HG02610 (cell line): ENCODE measurements around the gene CLECL1.
A peak's percentile ranks its signal among the peaks of the same experiment; 100 is the strongest.

Experiments
- ATAC-seq: cut with Tn5 transposase; IDR thresholded peaks from one replicate; pipeline ENCODE4 v1.9.1; 2021; ENCODE audit warnings: mild to moderate bottlenecking, moderate library complexity; ENCODE audit not compliant: unreplicated experiment

The CLECL1 gene

DNA sequence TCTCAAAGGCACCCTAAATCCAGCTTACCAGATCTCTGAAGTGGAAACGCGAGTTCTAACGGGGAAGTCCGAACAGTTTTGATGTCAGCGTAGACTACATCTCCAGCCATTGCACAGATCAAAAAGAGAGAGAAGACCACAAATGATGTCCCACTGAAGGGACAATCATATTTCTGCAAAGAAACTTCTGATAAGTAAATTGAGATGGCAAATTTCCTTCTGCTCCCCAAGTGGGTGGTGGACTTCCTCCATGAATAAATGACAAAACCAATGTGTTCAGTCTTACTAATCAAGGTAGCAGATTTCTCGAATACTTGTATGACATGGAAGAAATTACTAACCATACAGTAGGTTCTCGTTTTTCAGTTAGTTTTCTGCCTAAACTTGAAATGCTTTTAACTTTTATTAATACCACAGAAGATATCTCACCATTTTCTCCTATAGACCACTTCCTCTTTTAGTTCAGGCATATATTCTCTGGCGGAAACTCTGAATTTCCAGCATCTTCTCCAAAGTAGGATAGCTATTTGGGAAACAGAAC lies at the start of gene CLECL1:
CLECL1 (minus strand) TSS at position 177 of the 541 bp plus-strand sequence.
- ATAC-seq, result peak; percentile 59

DNA sequence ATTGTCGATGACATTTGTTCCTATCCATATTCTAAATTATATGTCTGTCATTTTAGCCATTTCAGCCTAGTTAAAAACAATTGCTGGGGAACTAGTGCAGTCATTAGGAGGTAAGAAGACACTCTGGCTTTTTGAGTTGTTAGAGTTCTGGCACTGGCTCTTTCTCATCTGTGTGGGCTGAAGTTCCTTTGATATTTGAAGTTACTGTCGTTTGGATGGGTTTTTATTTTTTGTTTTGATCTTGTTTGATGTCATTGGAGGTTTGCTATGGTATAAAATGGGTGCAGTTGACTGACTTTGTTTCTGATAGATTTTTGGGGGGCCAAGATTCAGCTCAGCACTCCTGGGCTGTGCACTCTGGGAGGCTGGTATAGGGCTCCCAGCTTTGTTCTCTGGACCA lies 48.5 kb upstream of the CLECL1 start:
- ATAC-seq, result no peak

DNA sequence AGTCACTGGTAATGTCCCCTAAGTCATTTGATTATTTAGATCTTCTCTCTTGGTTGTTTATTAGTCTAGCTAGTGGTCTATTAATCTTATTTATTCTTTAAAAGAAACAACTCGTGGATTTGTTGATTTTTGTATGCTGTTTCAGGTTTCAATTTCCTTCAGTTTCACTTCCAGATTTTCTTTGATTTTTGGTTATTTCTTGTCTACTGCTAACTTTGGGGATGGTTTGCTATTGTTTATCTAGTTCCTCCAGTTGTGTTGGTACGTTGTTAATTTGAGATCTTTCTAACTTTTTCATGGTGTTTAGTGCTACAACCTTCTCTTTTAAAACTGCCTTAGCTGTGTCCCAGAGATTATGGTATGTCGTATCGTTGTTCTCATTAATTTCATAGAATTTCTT lies 46.3 kb upstream of the CLECL1 start:
- no peak for ATAC-seq

DNA sequence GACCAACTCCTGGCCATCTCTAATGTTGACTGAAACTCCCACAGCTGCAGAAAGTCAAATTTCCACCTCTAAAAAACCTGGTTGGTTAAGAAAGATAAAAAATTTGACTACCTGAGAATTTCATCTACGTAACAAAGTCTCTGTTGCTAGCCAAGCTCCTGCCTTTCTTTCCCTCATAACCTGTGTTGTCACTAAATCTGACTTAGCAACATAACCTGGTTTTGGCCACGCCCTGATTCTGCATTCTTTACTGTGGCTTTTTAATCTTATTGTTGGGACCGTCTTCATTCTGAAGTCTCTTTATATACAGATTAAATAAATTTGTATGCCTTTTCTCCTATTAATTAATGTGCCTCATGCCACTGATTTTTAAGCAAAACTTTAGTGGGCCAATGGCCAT lies 43.9 kb upstream of the CLECL1 start:
- no peak for ATAC-seq

DNA sequence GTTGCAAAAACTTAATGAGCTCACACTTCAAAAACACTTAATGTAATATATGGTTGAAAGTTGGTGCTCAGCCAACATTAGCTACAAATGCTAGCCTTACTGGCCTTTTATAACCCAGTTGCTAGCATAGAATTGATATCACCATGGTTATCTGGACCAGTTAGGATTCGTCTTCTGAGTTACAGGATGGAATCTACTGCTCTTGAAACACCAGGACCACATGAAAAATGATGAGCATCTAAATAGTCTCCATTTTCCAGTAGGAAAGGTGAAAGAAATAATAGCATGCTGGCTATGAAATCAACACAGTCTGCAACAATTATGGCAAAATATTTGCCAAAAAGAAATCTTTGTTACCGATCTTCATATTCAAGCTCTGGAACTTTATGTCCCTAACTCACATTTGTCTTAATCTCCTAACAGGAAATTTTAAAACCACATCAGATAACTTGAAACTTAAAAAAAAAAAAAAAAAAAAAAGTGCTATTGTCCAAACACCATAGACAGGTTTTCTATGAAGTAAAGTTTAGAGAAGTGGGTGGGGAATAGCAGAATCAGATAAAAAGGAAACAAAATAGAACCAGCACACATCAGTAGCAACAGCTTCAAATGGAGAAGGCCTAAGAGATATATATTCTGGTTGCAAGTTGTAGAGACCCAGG lies 40.5 kb upstream of the CLECL1 start:
- no peak for ATAC-seq

DNA sequence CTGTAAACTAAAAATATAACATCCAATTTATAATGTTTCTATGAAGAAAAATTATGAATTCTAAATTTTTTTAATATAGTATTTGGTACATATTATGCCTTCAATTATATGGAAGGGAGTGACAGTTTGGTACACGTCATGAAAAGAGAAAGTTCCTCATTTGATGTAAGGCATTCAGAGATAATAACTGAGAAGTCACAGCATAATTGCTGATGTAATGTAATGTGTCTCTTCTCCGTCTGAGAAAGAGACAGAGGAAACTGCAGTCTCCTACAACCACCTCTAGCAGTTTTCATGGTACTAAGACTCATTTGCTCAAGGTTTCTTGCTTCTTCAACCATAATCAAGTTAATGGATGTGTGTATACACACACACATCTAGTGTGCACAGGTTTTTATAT lies 30.1 kb upstream of the CLECL1 start:
- no peak for ATAC-seq

DNA sequence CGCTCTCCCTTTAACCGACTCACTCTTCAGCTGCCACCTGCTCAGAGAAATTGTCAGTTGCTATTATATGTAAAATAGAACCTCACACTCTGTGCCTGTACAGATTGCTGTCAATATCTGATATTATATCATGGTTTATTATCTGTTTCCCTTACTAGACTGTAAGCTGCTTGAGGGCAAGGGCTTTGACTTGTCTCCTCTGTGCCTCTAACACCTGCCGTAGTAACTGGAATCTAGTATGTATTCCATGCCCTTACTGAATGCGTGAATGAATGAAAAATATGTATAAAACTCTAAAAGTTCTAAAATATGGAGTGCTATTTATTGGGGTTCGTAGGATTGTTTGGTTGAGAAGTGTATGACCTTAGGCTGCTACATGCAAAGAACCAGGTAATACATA lies 29.5 kb upstream of the CLECL1 start:
- ATAC-seq, result no peak

DNA sequence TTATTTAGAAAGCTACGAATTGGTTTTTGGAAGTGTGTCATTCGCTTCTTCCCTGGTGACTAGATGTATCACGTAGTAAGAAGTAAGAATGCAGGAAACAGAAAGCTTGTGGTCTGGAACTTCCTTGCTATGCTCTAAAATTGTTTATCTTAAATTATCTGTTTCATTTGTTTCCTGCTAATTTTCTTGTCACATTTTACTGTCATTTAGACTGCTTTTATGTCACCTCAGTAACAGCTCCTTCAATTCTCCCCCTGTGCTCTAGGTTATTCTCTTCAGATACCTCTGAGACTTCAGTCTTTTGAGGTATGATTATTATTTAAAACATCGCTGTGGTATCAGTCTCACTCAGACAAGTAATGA lies 28.5 kb upstream of the CLECL1 start:
- no peak for ATAC-seq

DNA sequence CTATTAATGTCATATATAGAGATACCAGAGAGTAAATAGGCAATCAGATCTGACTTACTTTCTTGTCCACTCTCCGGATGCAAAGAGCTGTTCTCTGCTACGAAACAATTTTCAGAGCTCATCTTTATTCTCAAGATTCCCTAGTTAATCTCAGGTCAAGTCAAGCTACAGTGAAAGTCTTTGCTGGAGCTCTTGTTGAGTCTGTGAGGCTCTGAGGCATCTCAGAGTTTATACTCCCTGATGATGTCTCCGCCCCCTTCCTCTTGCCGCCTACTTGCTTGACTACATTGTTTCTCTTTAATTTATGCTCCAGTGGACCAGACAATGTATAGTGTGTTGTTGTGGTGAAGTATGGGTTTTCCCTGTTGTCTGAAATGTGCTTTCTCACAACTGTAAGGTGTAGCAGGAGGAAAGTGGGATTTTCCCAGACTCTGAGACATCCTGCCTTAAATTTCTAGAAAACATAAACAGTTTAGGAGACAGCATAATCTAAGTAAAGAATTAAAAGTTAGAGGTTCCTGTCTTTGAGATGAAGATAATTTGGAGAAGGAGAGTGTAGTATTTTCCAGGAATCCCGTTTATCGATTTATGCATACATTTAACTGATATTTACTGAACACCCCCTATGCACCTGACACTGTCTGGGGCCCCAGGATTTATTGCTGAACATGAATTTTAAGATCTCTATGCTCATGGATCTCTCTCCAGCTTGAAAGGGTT lies 28.0 kb upstream of the CLECL1 start, which contains the start of gene CD69:
CD69 (minus strand) TSS at position 203 of the 720 bp plus-strand sequence; CDS start at position 122, 81 bp downstream.
- ATAC-seq, result peak; percentile 56

DNA sequence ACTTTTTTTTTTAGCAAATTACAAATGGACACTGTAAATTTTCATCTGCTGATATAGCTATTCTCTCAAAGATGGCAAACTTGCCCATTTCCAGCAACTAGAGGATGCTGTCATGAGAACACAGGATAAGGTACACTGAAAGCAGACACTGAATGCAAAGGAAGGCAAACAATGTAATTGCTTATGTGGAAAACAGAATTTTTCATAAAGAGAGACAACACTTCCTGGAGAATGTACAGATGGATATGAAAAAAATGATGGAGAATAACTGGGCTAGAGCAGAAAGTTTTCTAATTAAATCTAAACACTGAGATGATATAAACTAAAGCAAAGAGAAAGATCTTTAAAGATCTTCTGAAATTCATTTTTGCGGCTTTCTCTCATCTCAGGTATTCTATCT lies 27.2 kb upstream of the CLECL1 start:
- ATAC-seq, result no peak

DNA sequence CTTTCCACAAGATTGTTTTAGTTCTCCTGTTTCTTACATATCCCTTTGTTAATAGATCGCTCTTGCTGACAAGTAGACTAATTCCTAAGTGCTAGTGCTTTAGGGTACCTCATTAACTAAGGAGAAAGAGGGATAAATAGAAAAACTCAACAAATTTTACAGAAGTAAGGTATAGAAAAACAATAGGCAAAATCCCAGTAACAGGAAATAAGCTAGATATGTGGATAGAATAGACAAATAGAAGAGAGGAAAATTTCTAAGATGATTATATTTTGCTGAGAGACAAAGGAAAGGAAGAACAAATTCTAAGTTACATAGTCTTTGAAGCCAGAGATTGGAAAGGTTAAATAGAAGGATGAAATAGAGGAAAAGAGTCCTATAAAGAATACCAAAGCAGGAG lies 26.8 kb upstream of the CLECL1 start:
- no peak for ATAC-seq

DNA sequence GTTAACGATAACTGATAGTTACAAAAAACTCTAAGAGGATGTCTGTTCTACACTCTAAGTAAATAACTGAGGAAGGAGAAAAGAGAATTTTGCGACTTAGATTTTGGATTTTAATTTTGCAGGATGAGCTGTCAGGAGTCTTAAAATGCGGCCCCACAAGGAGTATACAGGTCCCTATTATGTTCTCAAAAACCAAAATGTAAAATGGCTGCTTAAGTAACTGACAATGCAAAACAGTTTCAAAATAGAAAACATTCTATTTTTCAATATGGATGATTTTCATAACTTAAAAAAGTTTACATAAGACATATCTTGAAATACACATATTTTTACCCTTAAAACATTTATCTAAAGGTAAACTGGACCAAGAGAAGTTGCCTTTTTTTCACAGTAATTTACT lies 25.2 kb upstream of the CLECL1 start:
- ATAC-seq, result no peak

DNA sequence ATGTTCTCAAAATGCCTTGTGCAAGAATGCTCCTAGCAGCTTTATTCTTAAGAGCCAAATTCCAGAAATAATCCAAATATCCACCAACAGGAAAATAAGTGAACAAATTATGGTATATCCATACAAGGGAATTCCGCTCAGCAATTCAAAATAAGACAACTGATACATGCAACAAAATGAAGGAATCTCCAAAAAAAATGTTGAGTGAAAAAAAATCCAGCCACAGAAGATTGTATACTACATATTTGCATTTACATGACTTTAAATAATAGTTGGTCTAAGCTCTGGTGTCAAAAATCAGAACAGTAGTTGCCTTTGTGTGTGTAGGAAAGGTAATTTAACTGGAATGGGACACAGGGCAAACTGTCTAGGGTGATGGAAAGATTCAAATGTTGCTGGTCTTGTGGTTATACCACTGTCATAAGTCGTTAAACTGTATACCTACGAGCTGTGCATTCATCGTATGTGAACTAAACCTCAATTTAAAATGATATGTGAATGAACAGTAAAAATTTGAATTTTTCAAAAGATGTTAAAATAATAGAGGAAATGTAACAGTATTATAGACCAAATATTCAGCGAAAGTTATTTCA lies 24.6 kb upstream of the CLECL1 start:
- ATAC-seq, result no peak

DNA sequence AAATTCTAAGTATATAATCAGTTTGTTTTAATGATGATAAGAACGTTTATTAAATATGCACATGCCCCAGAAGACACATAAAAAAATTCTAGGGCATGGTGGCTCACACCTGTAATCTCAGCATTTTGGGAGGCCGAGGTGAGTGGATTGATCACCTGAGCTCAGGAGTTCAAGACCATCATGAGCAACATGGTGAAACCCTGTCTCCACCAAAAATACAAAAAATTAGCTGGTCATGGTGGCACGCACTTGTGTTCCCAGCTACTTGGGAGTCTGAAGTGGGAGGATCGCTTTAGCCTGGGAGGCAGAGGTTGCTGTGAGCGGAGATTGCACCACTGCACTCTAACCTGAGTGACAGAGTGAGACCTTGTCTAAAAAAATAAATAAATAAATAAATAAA lies 23.8 kb upstream of the CLECL1 start:
- ATAC-seq, result no peak

DNA sequence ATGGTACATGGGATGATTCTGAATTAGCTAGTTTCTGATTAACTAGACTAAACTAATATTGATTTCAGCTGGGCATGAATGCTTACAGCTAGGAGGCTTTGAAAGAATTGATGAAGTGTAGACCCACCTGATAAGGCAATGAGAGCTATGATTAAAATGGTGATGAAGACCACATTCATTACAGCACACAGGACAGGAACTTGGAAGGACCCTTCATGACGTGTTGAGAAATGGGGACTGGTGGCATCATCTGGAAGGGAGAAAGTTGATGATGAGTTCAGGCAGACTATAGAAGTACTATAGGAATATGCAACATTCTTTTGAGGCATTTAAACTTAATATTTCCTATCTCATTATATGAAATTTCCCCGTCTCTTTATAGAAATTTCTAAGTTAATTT lies 23.3 kb upstream of the CLECL1 start:
- ATAC-seq, result no peak

DNA sequence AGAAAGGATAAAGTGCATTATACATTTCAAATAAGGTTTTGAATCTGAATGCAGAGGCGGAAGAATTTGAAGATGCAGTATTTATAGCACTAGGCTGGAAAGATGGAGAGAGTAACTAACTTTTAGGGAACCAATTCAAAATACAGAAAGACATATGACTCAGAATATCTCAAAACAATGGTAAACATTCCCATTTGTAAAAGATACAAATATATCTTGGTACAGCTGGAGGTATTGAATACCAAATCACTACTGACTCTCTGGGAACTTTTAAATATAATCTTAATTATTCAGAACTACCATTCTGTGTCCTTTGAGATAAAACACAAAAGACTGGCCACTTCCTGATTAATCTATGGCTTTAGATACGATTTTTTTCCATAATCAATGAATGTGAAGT lies 22.7 kb upstream of the CLECL1 start:
- no peak for ATAC-seq

DNA sequence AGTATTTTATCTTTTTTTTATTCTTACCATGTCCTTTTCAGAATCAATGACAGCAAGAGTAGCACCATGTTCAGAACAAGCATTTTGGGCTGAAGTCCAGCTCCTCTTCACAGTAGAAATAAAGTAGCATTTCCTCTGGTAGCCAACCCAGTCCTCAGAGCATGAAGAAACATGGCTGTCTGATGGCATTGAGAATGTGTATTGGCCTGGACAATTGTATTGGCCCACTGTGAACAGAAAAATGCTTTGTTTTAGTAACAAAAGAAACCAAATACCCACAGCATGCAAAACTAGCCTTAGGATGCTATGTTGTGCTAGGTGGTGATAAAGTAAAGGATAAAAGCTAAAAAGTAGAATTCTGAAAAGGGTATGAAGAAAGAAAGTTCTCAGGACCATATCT lies 22.1 kb upstream of the CLECL1 start:
- ATAC-seq, result no peak

DNA sequence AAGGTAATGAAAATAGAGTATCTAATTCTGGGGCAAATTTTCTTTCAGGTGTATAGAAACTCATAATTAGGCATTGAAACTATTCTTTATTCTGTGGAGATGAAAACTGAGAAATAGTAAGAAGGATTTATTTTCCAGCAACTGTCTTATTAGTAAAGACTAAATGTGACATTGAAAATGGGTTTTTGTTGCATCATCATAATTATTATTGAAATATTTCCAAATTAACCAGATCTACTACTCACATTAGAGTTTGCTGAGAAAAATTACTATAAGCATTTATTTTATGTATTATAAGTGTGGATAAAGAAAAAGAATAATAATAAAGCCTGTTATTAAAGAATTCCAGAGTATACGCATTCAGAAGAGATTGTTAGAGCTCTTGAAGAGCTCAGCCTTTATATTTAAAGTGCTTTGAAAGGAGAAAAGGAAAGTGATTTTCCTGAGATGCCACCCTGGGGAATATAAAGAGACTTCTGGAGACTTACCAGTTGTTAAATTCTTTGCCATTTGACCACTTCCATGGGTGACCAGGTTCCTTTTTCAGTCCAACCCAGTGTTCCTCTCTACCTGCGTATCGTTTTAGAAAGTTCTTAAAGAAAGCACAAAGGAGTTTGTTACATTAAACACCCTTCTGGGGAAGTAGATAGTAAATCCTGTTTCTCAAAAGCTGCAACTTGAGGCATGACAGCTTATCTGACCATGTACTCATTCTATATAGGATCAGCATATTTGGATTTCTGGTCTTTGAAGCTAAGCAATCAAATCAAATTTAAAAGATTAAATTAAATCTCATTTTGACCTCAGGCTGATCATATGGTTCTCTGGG lies 21.4 kb upstream of the CLECL1 start:
- no peak for ATAC-seq

DNA sequence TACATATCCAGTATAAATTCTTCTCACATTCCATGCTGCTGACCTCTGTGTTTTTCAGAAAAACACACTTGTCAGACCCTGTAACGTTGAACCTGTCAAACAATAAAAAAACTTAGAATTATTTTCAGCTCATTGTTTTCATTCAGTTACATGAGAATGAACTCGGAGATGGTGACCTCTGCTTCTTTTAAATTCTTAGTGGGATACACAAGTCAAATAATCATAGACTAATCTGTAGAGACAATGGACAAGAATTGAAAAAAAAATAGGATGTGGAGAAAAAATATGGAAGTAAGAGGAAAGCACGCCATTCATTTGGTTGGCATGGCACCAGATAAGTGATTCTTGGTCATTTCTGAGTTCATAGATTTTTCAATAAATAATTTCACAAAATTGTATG lies 20.6 kb upstream of the CLECL1 start:
- ATAC-seq, result no peak

DNA sequence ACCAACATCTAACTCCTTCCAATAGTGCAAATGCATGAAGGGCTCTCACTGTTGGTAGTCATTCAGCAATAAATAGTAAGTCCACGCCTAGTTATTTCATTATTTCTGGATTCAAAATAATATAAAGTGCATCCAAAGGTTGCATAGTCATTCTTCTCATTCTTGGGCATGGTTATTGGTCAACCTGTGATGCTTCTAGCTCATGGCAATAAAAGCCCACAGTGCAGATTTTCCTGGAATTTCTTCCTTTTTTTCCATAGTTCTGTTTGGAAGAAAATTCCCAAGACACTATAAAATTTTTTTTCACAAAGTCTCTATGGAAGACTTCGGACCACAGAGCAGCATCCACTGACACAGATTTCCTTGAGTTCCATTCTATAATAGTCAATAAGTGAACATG lies 20.2 kb upstream of the CLECL1 start:
- ATAC-seq, result no peak
